Subcutaneous abdominal adipose tissue (tissue), 5 donors: ENCODE results near the gene ZNF574.

ENCODE experiments used
- H3K27ac ChIP-seq: one replicate; pipeline ENCODE4 v1.7.0; 2013; ENCODE audit warnings: low read depth, mild to moderate bottlenecking, inconsistent platforms, low read length, moderate library complexity
- H3K27me3 ChIP-seq, 5 donors: one replicate each; pipeline ENCODE4 v1.7.0; 2013; ENCODE audit warnings: low read length in 5 of 5, inconsistent platforms in 1 of 5; ENCODE audit not compliant: control insufficient read depth in 5 of 5, insufficient read depth in 4 of 5
- H3K36me3 ChIP-seq, 5 donors: one replicate each; pipeline ENCODE4 v1.7.0; 2013; ENCODE audit warnings: low read length in 5 of 5; ENCODE audit not compliant: control insufficient read depth in 5 of 5, insufficient read depth in 5 of 5
- H3K4me1 ChIP-seq, 5 donors: one replicate each; pipeline ENCODE4 v1.7.0; 2013; ENCODE audit warnings: low read length in 5 of 5, mild to moderate bottlenecking in 3 of 5, moderate library complexity in 1 of 5; ENCODE audit not compliant: control insufficient read depth in 5 of 5, insufficient read depth in 5 of 5
- H3K4me3 ChIP-seq, 5 donors: one replicate each; pipeline ENCODE4 v1.7.0; 2013; ENCODE audit warnings: low read length in 5 of 5, low read depth in 1 of 5
- H3K9ac ChIP-seq, 5 donors: one replicate each; pipeline ENCODE4 v1.7.0; 2013; ENCODE audit warnings: low read length in 5 of 5, mild to moderate bottlenecking in 4 of 5, moderate library complexity in 3 of 5
- H3K9me3 ChIP-seq, 5 donors: one replicate each; pipeline ENCODE4 v1.7.0; 2013; ENCODE audit warnings: low read length in 5 of 5; ENCODE audit not compliant: control insufficient read depth in 5 of 5
- donor health status: healthy.
- donor health status: healthy.
- donor health status: healthy.
- donor health status: healthy.
- donor health status: healthy.

ZNF574 gene

GRCh38 chr19:42089772-42090171 lies 13.8 kb downstream of the ZNF574 start:
- Histone ChIP-seq H3K27me3 (peaks cover 0 to 2% (median 0%) of the 10 kb centered on the region in 5 donors), H3K27ac (no peak overlapping the region), H3K36me3 (peaks cover 0 to 8% (median 0%) of the 10 kb centered on the region in 5 donors), H3K9ac (no peak overlapping the region), H3K9me3 (no peaks in the 10 kb centered on the region), H3K4me3 (no peak overlapping the region), H3K4me1 (peaks cover 7 to 50% (median 16%) of the 10 kb centered on the region in 5 donors)

GRCh38 chr19:42090672-42091071 lies 14.7 kb downstream of the ZNF574 start:
- H3K9me3 ChIP-seq: no peaks in the 10 kb centered on the region
- H3K27me3 ChIP-seq: peaks cover 0 to 5% (median under 1%) of the 10 kb centered on the region in 5 donors
- H3K4me1 ChIP-seq: peaks cover 7 to 52% (median 16%) of the 10 kb centered on the region in 5 donors
- no peak overlapping the region for H3K4me3 ChIP-seq
- H3K27ac ChIP-seq: no peak overlapping the region
- peaks cover 0 to 17% (median 0%) of the 10 kb centered on the region in 5 donors for H3K36me3 ChIP-seq
- H3K9ac ChIP-seq: peak overlapping the region in 1 of 5 donors; percentile 6

- Histone ChIP-seq H3K27me3 (peaks cover 0 to 11% (median 5%) of the 10 kb centered on the region in 5 donors), H3K4me3 (no peak overlapping the region), H3K36me3 (peaks cover 0 to 17% (median 0%) of the 10 kb centered on the region in 5 donors), H3K27ac (no peak overlapping the region), H3K9ac (peak overlapping the region in 1 of 5 donors; percentile 18), H3K9me3 (no peaks in the 10 kb centered on the region), H3K4me1 (peaks cover 7 to 52% (median 16%) of the 10 kb centered on the region in 5 donors)
These were observed 15.3 kb downstream of the ZNF574 start for GRCh38 chr19:42091300-42091699.

- H3K36me3 ChIP-seq: peaks cover 0 to 17% (median 0%) of the 10 kb centered on the region in 5 donors
- no peak overlapping the region for H3K4me3 ChIP-seq
- H3K9ac ChIP-seq: peak overlapping the region in 1 of 5 donors; percentile 18
- peaks cover 0 to 15% (median 5%) of the 10 kb centered on the region in 5 donors for H3K27me3 ChIP-seq
- no peak overlapping the region for H3K27ac ChIP-seq
- H3K9me3 ChIP-seq: no peaks in the 10 kb centered on the region
- peaks cover 7 to 52% (median 16%) of the 10 kb centered on the region in 5 donors for H3K4me1 ChIP-seq
These were observed 15.8 kb downstream of the ZNF574 start for GRCh38 chr19:42091742-42092141.

- Histone ChIP-seq H3K27ac (no peak overlapping the region), H3K4me1 (peaks cover 7 to 52% (median 16%) of the 10 kb centered on the region in 5 donors), H3K9me3 (no peaks in the 10 kb centered on the region), H3K36me3 (peaks cover 0 to 17% (median 0%) of the 10 kb centered on the region in 5 donors), H3K4me3 (no peak overlapping the region), H3K27me3 (peaks cover 0 to 15% (median 5%) of the 10 kb centered on the region in 5 donors), H3K9ac (no peak overlapping the region)
These were observed 16.4 kb downstream of the ZNF574 start for GRCh38 chr19:42092350-42092749.

GRCh38 chr19:42093505-42093904 lies 17.5 kb downstream of the ZNF574 start:
- peaks cover 0 to 15% (median 5%) of the 10 kb centered on the region in 5 donors for H3K27me3 ChIP-seq
- H3K4me3 ChIP-seq: no peak overlapping the region
- H3K9ac ChIP-seq: no peak overlapping the region
- H3K27ac ChIP-seq: no peak overlapping the region
- H3K9me3 ChIP-seq: no peaks in the 10 kb centered on the region
- peaks cover 4 to 48% (median 16%) of the 10 kb centered on the region in 5 donors for H3K4me1 ChIP-seq
- H3K36me3 ChIP-seq: peaks cover 0 to 17% (median 0%) of the 10 kb centered on the region in 5 donors

GRCh38 chr19:42093926-42094325 lies 18.0 kb downstream of the ZNF574 start:
- no peak overlapping the region for H3K4me3 ChIP-seq
- no peaks in the 10 kb centered on the region for H3K9me3 ChIP-seq
- no peak overlapping the region for H3K27ac ChIP-seq
- H3K9ac ChIP-seq: no peak overlapping the region
- H3K36me3 ChIP-seq: peaks cover 0 to 17% (median 0%) of the 10 kb centered on the region in 5 donors
- peaks cover 0 to 15% (median 5%) of the 10 kb centered on the region in 5 donors for H3K27me3 ChIP-seq
- H3K4me1 ChIP-seq: peaks cover 3 to 44% (median 14%) of the 10 kb centered on the region in 5 donors

- no peak overlapping the region for H3K4me3 ChIP-seq
- no peak overlapping the region for H3K9ac ChIP-seq
- peaks cover 0 to 35% (median 10%) of the 10 kb centered on the region in 5 donors for H3K4me1 ChIP-seq
- no peak overlapping the region for H3K27ac ChIP-seq
- H3K9me3 ChIP-seq: no peaks in the 10 kb centered on the region
- H3K36me3 ChIP-seq: peaks cover 0 to 17% (median 0%) of the 10 kb centered on the region in 5 donors
- peaks cover 2 to 19% (median 5%) of the 10 kb centered on the region in 5 donors for H3K27me3 ChIP-seq
These were observed 19.3 kb downstream of the ZNF574 start for GRCh38 chr19:42095142-42095813.

GRCh38 chr19:42095814-42096230 lies 19.9 kb downstream of the ZNF574 start:
- Histone ChIP-seq H3K9ac (no peak overlapping the region), H3K4me3 (no peak overlapping the region), H3K9me3 (no peaks in the 10 kb centered on the region), H3K27ac (no peak overlapping the region), H3K36me3 (peaks cover 0 to 17% (median 0%) of the 10 kb centered on the region in 5 donors), H3K4me1 (peaks cover 0 to 35% (median 10%) of the 10 kb centered on the region in 5 donors), H3K27me3 (peaks cover 2 to 19% (median 5%) of the 10 kb centered on the region in 5 donors)

- H3K4me3 ChIP-seq: no peak overlapping the region
- H3K9ac ChIP-seq: no peak overlapping the region
- H3K27ac ChIP-seq: no peak overlapping the region
These were observed 20.4 kb downstream of the ZNF574 start for GRCh38 chr19:42096255-42096837.

More at GRCh38 chr19:42096255-42096837, 20.4 kb downstream of the ZNF574 start:
- Histone ChIP-seq H3K36me3 (peaks cover 0 to 17% (median 0%) of the 10 kb centered on the region in 5 donors), H3K4me1 (peaks cover 0 to 33% (median 10%) of the 10 kb centered on the region in 5 donors), H3K27me3 (peaks cover 2 to 19% (median 5%) of the 10 kb centered on the region in 5 donors), H3K9me3 (no peaks in the 10 kb centered on the region)
